HepG2 (cell line): ENCODE results near the gene MAN2A2. TPM values are rescaled to one million over a fixed set of nuclear protein-coding genes. Genes with fewer than 3 reads are reported as not detected.
"Not testable (repeated sequence)": the region's sequence is repeated elsewhere in the genome, so short reads cannot be mapped to it uniquely, and the experiment has no call there.

ENCODE experiments used
- ATAC-seq: fragments of 200-7000 bp; cut with Tn5 transposase; 3 replicates; pipeline ENCODE4 v1.9.1; 2020; ENCODE audit warnings: mild to moderate bottlenecking, moderate library complexity
- BruUV-seq: library from RNA; stranded (reverse); fragments of 400-500 nt; replicated peaks from 2 replicates; lab custom pipeline; 2021; lab: Mats Ljungman, UMichigan
- CTCF ChIA-PET: fragments of 300-600 bp; formaldehyde crosslinking; extraction: SDS; loops from one replicate; lab custom pipeline; 2021; ENCODE audit warnings: low total read pairs, inconsistent platforms, low intra/inter-chr PET ratio; lab: Yijun Ruan, JAX
- POLR2A ChIA-PET: fragments of 350-600 bp; sonication (Branson Sonifier 250); formaldehyde crosslinking; loops from one replicate; lab custom pipeline; 2020; ENCODE audit warnings: antibody characterized with exemption, inconsistent platforms; lab: Yijun Ruan, JAX
- DNase-seq: peaks from one replicate; pipeline ENCODE4 v3.0.0-alpha.2; 2015; ENCODE audit warnings: low spot score
- FAIRE-seq: peaks from 3 replicates; lab custom pipeline; 2011; peaks lifted over from hg19 to GRCh38; lab: Jason Lieb, UNC
- H2AFZ ChIP-seq: one replicate; pipeline ENCODE4 v1.6.1; 2011; ENCODE audit warnings: low read length, inconsistent platforms
- H3K27ac ChIP-seq: fragments of 300-600 bp; 3 replicates; pipeline ENCODE4 v1.8.0; 2011; ENCODE audit warnings: mixed run types, mild to moderate bottlenecking, mixed read lengths, low read length, inconsistent platforms; ENCODE audit not compliant: insufficient read depth; ENCODE audit errors: extremely low read length
- H3K27me3 ChIP-seq, 2 experiments: fragments of 200-600 bp in 1 of 2; 2 replicates in 1 of 2; 3 replicates in 1 of 2; pipeline versions ENCODE4 v1.6.0 to v1.8.0; 2011; ENCODE audit warnings: low read length in 2 of 2, mild to moderate bottlenecking in 2 of 2, moderate library complexity in 2 of 2, inconsistent platforms in 1 of 2; ENCODE audit not compliant: insufficient read depth in 2 of 2, control insufficient read depth in 1 of 2
- H3K36me3 ChIP-seq, 2 experiments: fragments of 200-600 bp in 1 of 2; replicated peaks in 1 of 2; 2 replicates in 1 of 2; 3 replicates in 1 of 2; pipeline versions ENCODE4 v1.5.1 to v1.8.0; 2011; ENCODE audit warnings: low read length in 2 of 2, inconsistent platforms in 1 of 2; ENCODE audit not compliant: insufficient read depth in 2 of 2, control insufficient read depth in 1 of 2
- H3K4me1 ChIP-seq: 2 replicates; pipeline ENCODE4 v1.5.1; 2012; ENCODE audit warnings: low read length, inconsistent platforms; ENCODE audit not compliant: insufficient read depth
- H3K4me2 ChIP-seq: 2 replicates; pipeline ENCODE4 v1.6.0; 2011; ENCODE audit warnings: low read depth, low read length, inconsistent platforms
- H3K4me3 ChIP-seq, 3 experiments: fragments of 200-600 bp in 1 of 3; sonication (generic), shearing (Covaris generic) in 1 of 3; replicated peaks in 1 of 3; 2 replicates each; pipeline ENCODE4 v1.5.1; 2011 to 2016; ENCODE audit warnings: low read length in 3 of 3, inconsistent platforms in 2 of 3, low read depth in 2 of 3, mild to moderate bottlenecking in 2 of 3, control low read depth in 1 of 3, mixed read lengths in 1 of 3; ENCODE audit not compliant: insufficient read depth in 1 of 3
- H3K79me2 ChIP-seq: one replicate; pipeline ENCODE4 v1.6.1; 2011; ENCODE audit warnings: low read length, inconsistent platforms; ENCODE audit not compliant: insufficient read depth
- H3K9ac ChIP-seq: 2 replicates; pipeline ENCODE4 v1.6.0; 2011; ENCODE audit warnings: mild to moderate bottlenecking, low read depth, low read length, inconsistent platforms; ENCODE audit not compliant: insufficient read depth
- H3K9me3 ChIP-seq: 2 replicates; pipeline ENCODE4 v1.5.1; 2012; ENCODE audit warnings: mild to moderate bottlenecking, low read length
- H4K20me1 ChIP-seq: 2 replicates; pipeline ENCODE4 v1.6.0; 2011; ENCODE audit warnings: inconsistent platforms, mild to moderate bottlenecking, low read length, moderate library complexity; ENCODE audit not compliant: insufficient read depth
- HIVEP1 ChIP-seq: sonication (generic); formaldehyde crosslinking; IDR thresholded peaks from 2 replicates; pipeline ENCODE4 v1.4.0; 2020; ENCODE audit warnings: mild to moderate bottlenecking, missing genetic modification reagents
- WGBS: methylation state at CpG from one replicate; pipeline ENCODE4 v1.1.6; 2017; ENCODE audit warnings: low lambda C conversion rate; 5-methylcytosine and 5-hydroxymethylcytosine counted together
- in situ Hi-C: cut with HindIII; loops from 2 replicates; pipeline ENCODE4 v1.10.0; 2017; ENCODE audit warnings: low pct_unique_long_range_greater_than_20kb; ENCODE audit not compliant: extremely low pct_ligation_motif_present
- intact Hi-C: fragments of 100-400 bp; cut with micrococcal nuclease; formaldehyde crosslinking; loops from one replicate; pipeline ENCODE4 v1.10.0; 2022; ENCODE audit not compliant: unreplicated experiment
- polyA plus RNA-seq, 8 experiments: library from polyadenylated mRNA; depleted of rRNA in 3 of 8; stranded (reverse) in 7 of 8; unstranded in 1 of 8; fragments of >200 nt; fragmentation: Illumina TruSeq in 4 of 8; extraction: Trizol in 4 of 8; gene quantifications; 2 replicates each; pipeline versions ENCODE4 v1.2.1 to v1.2.3, GENCODE V29; 2011 to 2016; ENCODE audit warnings: low read depth in 4 of 8, missing spikeins in 1 of 8, mixed read lengths in 1 of 8; ENCODE audit not compliant: insufficient read depth in 1 of 8
- total RNA-seq, 5 experiments: library from RNA; depleted of rRNA; stranded (reverse); fragments of >200 nt; fragmentation: Illumina TruSeq; extraction: Trizol; gene quantifications; 2 replicates each; pipeline ENCODE4 v1.2.3, GENCODE V29; 2016; ENCODE audit warnings: low read depth in 1 of 5

Gene MAN2A2
- total and polyA plus RNA-seq, 2 of the 13 experiments (the other 11 are each of a cell fraction or from before 2014, with no cell fraction given): 17.5 to 51.5 TPM

DNA sequence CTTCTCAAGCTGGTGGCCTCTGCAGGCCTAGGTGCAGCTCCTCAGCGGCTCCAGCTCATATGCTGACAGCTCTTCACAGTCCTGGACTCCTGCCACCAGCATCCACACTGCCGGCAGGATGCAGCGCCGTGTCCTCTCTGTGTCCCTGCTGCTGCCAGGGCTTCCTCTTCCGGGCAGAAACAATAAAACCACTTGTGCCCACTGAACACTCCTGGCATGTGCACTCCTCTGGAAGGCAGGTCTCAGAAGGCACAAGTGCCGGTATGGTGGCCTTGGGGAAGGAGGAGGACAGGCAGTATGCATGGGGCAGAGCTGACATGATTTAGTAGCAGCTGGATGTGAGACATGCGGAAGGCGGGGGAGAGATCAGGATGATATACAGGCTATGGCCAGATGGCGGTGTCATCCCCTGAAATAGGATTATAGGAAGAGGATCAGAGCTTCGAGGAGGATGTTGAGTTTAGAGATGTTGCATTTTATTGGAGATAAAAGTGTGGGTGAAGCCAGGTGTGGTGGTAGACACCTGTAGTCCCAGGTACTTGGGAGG is 7.5 kb upstream of the MAN2A2 start:
- ATAC-seq (no peak), FAIRE-seq (no peak), DNase-seq (no peak)
- Histone ChIP-seq H3K9ac (no peak overlapping the region), H2AFZ (no peak overlapping the region), H3K36me3 (no peaks in the 10 kb centered on the region), H3K9me3 (no peaks in the 10 kb centered on the region), H3K4me1 (no peaks in the 10 kb centered on the region), H3K4me2 (no peak overlapping the region), H3K27ac (no peak overlapping the region), H3K27me3 (no peaks in the 10 kb centered on the region; a peak in 2 of 5 replicates), H3K4me3 (no peak overlapping the region), H3K79me2 (no peaks in the 10 kb centered on the region), H4K20me1 (no peaks in the 10 kb centered on the region)
- TF ChIP-seq HIVEP1 (CRISPR knock-in tag): no peak
- intact Hi-C loops: no loop called here
- WGBS: 87% methylated on average over 6 of the region's 10 CpGs
- BruUV-seq: no TSS peak
- CTCF ChIA-PET: no interaction called here
- in situ Hi-C loops: no loop called here
- POLR2A ChIA-PET: no interaction called here

DNA sequence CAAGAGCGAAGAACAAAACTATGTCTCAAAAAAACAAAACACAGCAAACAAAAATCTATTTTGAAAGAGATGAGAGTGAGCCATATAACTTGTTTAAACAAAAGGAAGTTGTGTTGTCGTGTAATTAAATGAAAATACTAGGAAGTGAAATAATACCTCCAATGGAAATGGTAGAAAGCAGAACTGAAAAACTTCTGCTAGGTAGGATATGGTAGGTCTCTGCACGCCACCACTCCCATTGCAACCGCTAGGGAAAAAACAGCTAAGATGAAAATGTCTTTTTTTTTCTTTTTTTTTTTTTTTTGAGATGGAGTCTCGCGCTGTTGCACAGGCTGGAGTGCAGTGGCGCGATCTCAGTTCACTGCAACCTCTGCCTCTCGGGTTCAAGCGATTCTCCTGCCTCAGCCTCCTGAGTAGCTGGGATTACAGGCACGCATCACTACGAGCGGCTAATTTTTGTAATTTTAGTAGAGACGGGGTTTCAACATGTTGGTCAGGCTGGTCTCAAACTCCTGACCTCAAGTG is 5.9 kb upstream of the MAN2A2 start:
- H3K9me3 ChIP-seq, ATAC-seq, H3K79me2 ChIP-seq, FAIRE-seq, H3K4me2 ChIP-seq, DNase-seq, CTCF ChIA-PET, intact Hi-C loops, H3K27me3 ChIP-seq, H3K36me3 ChIP-seq, H2AFZ ChIP-seq, BruUV-seq, H3K4me3 ChIP-seq, in situ Hi-C loops, H3K27ac ChIP-seq, H3K9ac ChIP-seq, H4K20me1 ChIP-seq: not testable (repeated sequence)
- H3K4me1 ChIP-seq: peaks cover 12% of the 10 kb centered on the region
- POLR2A ChIA-PET: interaction anchor here (1.5 kb wide), 1 partner anchor 36 kb away, joined by 3 read pairs; the partner anchor contains the start of gene HDDC3
- 96% methylated on average over 14 of the region's 14 CpGs for WGBS
